Measurements from ENCODE around the gene LY6G6D.

Gene LY6G6D

GRCh38 chr6:31729979-31730630, 15.0 kb downstream of the LY6G6D start:
- TF ChIP-seq TSHZ2 (CRISPR knock-in tag; IDR thresholded peaks at IDR 0.05), result no peak
- TF ChIP-seq PATZ1 (CRISPR knock-in tag; IDR thresholded peaks at IDR 0.05; ENCODE audit: borderline replicate concordance), result peak; percentile 75; the same call in 1 of the 2 replicates
- TF ChIP-seq ZFP3 (CRISPR knock-in tag; IDR thresholded peaks at IDR 0.05), result peak; percentile 82
- ATAC-seq, result peak; percentile 86

- no peak for ATAC-seq
- TF ChIP-seq ZC3H10 (CRISPR knock-in tag; IDR thresholded peaks at IDR 0.05) (no peak), SNAI2 (CRISPR knock-in tag; IDR thresholded peaks at IDR 0.05) (no peak), TCF4 (CRISPR knock-in tag; IDR thresholded peaks at IDR 0.05; ENCODE audit: borderline replicate concordance) (no peak), TOX (CRISPR knock-in tag; IDR thresholded peaks at IDR 0.05; ENCODE audit: borderline replicate concordance) (no peak), PPARA (CRISPR knock-in tag; IDR thresholded peaks at IDR 0.05; ENCODE audit: borderline replicate concordance) (no peak), ZFP3 (CRISPR knock-in tag; IDR thresholded peaks at IDR 0.05) (no peak), ZNF565 (CRISPR knock-in tag; conservative IDR thresholded peaks at IDR 0.05; ENCODE audit: low read depth) (no peak)
Observed at GRCh38 chr6:31730631-31731086, 15.5 kb downstream of the LY6G6D start.

GRCh38 chr6:31732029-31732428, 16.9 kb downstream of the LY6G6D start:
- no peak for ATAC-seq
- no peak for TF ChIP-seq ZFP3 (CRISPR knock-in tag; IDR thresholded peaks at IDR 0.05)
- TF ChIP-seq BACH2 (CRISPR knock-in tag; IDR thresholded peaks at IDR 0.05; ENCODE audit: borderline replicate concordance), result no peak
- no peak for TF ChIP-seq ZNF8 (CRISPR knock-in tag; IDR thresholded peaks at IDR 0.05)
- TF ChIP-seq ZNF565 (CRISPR knock-in tag; conservative IDR thresholded peaks at IDR 0.05; ENCODE audit: low read depth), result no peak
- TF ChIP-seq CSDC2 (CRISPR knock-in tag; IDR thresholded peaks at IDR 0.05), result no peak
- TF ChIP-seq POU6F1 (CRISPR knock-in tag; IDR thresholded peaks at IDR 0.05; ENCODE audit: borderline replicate concordance, low read depth), result no peak
- no peak for TF ChIP-seq ISL1 (CRISPR knock-in tag; IDR thresholded peaks at IDR 0.05)
- TF ChIP-seq RARB (CRISPR knock-in tag; IDR thresholded peaks at IDR 0.05), result no peak
- TF ChIP-seq ESRRG (CRISPR knock-in tag; IDR thresholded peaks at IDR 0.05), result no peak
- no peak for TF ChIP-seq ZC3H10 (CRISPR knock-in tag; IDR thresholded peaks at IDR 0.05)
- TF ChIP-seq PPARA (CRISPR knock-in tag; IDR thresholded peaks at IDR 0.05; ENCODE audit: borderline replicate concordance), result no peak

GRCh38 chr6:31733734-31734133, 18.6 kb downstream of the LY6G6D start:
- no peak for ATAC-seq
- TF ChIP-seq CREB5 (CRISPR knock-in tag; IDR thresholded peaks at IDR 0.05; ENCODE audit: low read depth), result no peak
- no peak for TF ChIP-seq PATZ1 (CRISPR knock-in tag; IDR thresholded peaks at IDR 0.05; ENCODE audit: borderline replicate concordance)
- no peak for TF ChIP-seq ESRRG (CRISPR knock-in tag; IDR thresholded peaks at IDR 0.05)
- TF ChIP-seq ZNF70 (CRISPR knock-in tag; IDR thresholded peaks at IDR 0.05), result no peak
- no peak for TF ChIP-seq ZNF565 (CRISPR knock-in tag; conservative IDR thresholded peaks at IDR 0.05; ENCODE audit: low read depth)
- no peak for TF ChIP-seq ARNTL (CRISPR knock-in tag; IDR thresholded peaks at IDR 0.05; ENCODE audit: borderline replicate concordance, low read depth)
- no peak for TF ChIP-seq TSHZ2 (CRISPR knock-in tag; IDR thresholded peaks at IDR 0.05)
- TF ChIP-seq BACH2 (CRISPR knock-in tag; IDR thresholded peaks at IDR 0.05; ENCODE audit: borderline replicate concordance), result no peak
- TF ChIP-seq TOX (CRISPR knock-in tag; IDR thresholded peaks at IDR 0.05; ENCODE audit: borderline replicate concordance), result no peak
- no peak for TF ChIP-seq SNAI2 (CRISPR knock-in tag; IDR thresholded peaks at IDR 0.05)
- TF ChIP-seq GLIS3 (CRISPR knock-in tag; IDR thresholded peaks at IDR 0.05), result no peak
- TF ChIP-seq ZFP3 (CRISPR knock-in tag; IDR thresholded peaks at IDR 0.05), result no peak
- no peak for TF ChIP-seq ISL1 (CRISPR knock-in tag; IDR thresholded peaks at IDR 0.05)
